ENCODE results near the gene ZNF892. TPM values are rescaled to one million over a fixed set of nuclear protein-coding genes. Genes with fewer than 3 reads are reported as not detected.

The ZNF892 gene
- total and polyA plus RNA-seq, 12 donors = 0.32 to 4.3 (median 2.2) TPM; not detected in 1

- Histone ChIP-seq H3K27me3 (no peaks in the 10 kb centered on the region), H3K4me3 (no peak overlapping the region), H3K9me3 (replicated peaks in 1 of 3) (no peaks in the 10 kb centered on the region), H3K36me3 (replicated peaks in 1 of 2) (no peaks in the 10 kb centered on the region), H3K4me1 (replicated peaks in 1 of 2) (no peaks in the 10 kb centered on the region), H3K27ac (no peak overlapping the region)
- TF ChIP-seq POLR2A (IDR thresholded peaks at IDR 0.05) = no peak
- TF ChIP-seq, protein P1, sequence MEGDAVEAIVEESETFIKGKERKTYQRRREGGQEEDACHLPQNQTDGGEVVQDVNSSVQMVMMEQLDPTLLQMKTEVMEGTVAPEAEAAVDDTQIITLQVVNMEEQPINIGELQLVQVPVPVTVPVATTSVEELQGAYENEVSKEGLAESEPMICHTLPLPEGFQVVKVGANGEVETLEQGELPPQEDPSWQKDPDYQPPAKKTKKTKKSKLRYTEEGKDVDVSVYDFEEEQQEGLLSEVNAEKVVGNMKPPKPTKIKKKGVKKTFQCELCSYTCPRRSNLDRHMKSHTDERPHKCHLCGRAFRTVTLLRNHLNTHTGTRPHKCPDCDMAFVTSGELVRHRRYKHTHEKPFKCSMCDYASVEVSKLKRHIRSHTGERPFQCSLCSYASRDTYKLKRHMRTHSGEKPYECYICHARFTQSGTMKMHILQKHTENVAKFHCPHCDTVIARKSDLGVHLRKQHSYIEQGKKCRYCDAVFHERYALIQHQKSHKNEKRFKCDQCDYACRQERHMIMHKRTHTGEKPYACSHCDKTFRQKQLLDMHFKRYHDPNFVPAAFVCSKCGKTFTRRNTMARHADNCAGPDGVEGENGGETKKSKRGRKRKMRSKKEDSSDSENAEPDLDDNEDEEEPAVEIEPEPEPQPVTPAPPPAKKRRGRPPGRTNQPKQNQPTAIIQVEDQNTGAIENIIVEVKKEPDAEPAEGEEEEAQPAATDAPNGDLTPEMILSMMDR (IDR thresholded peaks at IDR 0.05) = no peak
- 71 to 86% (median 79%) methylated on average over 1 of the region's 1 CpG for WGBS, 4 donors
- DNase-seq = no peak
- intact Hi-C loops (cut with DNase I) = no loop called here
Measured at GRCh38 chr2:95232232-95232631, 24.9 kb downstream of the ZNF892 start.

GRCh38 chr2:95234286-95234785, 27.0 kb downstream of the ZNF892 start:
- TF ChIP-seq POLR2A (IDR thresholded peaks at IDR 0.05) = no peak
- TF ChIP-seq, protein P1 (IDR thresholded peaks at IDR 0.05) = no peak
- Histone ChIP-seq H3K9me3 (replicated peaks in 1 of 3) (no peaks in the 10 kb centered on the region), H3K27ac (no peak overlapping the region), H3K4me1 (replicated peaks in 1 of 2) (no peaks in the 10 kb centered on the region), H3K4me3 (no peak overlapping the region), H3K36me3 (replicated peaks in 1 of 2) (no peaks in the 10 kb centered on the region), H3K27me3 (no peaks in the 10 kb centered on the region)
- intact Hi-C loops (cut with DNase I) = no loop called here
- WGBS, 4 donors = 85 to 98% (median 88%) methylated on average over 5 of the region's 5 CpGs
- DNase-seq = no peak

GRCh38 chr2:95234816-95235215, 27.5 kb downstream of the ZNF892 start:
- Histone ChIP-seq H3K27me3 (no peaks in the 10 kb centered on the region), H3K4me1 (replicated peaks in 1 of 2) (no peaks in the 10 kb centered on the region), H3K4me3 (no peak overlapping the region), H3K9me3 (replicated peaks in 1 of 3) (no peaks in the 10 kb centered on the region), H3K36me3 (replicated peaks in 1 of 2) (no peaks in the 10 kb centered on the region), H3K27ac (no peak overlapping the region)
- WGBS, 4 donors = 91 to 95% (median 91%) methylated on average over 3 of the region's 3 CpGs
- no peak for TF ChIP-seq POLR2A (IDR thresholded peaks at IDR 0.05)
- TF ChIP-seq, protein P1 (IDR thresholded peaks at IDR 0.05) = no peak
- intact Hi-C loops (cut with DNase I) = no loop called here
- DNase-seq = no peak

DNA sequence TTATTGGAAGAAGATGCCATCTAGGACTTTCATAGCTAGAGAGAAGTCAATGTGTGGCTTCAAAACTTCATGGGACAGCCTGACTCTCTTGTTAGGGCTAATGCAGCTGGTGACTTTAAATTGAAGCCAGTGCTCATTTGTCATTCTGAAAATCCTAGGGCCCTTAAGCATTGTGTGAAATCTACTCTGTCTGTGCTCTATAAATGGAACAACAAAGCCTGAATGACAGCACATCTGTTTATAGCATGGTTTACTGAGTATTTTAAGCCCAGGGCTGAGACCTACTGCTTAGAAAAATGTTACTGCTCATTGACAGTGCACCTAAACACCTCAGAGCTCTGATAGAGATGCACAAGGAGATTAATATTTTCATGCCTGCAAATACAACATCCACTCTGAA, 30.8 kb downstream of the ZNF892 start:
- H3K36me3 ChIP-seq (replicated peaks in 1 of 2) = no peaks in the 10 kb centered on the region
- no peak for TF ChIP-seq POLR2A (IDR thresholded peaks at IDR 0.05)
- TF ChIP-seq, protein P1 (IDR thresholded peaks at IDR 0.05) = no peak
- intact Hi-C loops (cut with DNase I) = no loop called here

More for the DNA sequence above, 30.8 kb downstream of the ZNF892 start:
- Histone ChIP-seq H3K4me1 (replicated peaks in 1 of 2) (no peaks in the 10 kb centered on the region), H3K27ac (no peak overlapping the region), H3K4me3 (no peak overlapping the region), H3K27me3 (no peaks in the 10 kb centered on the region), H3K9me3 (replicated peaks in 1 of 3) (peaks cover 0 to 8% (median 0%) of the 10 kb centered on the region in 3 donors)
- DNase-seq = no peak
